Endometrial microvascular endothelial cells (primary cell): ENCODE results near the gene THAP7. TPM values are rescaled to one million over a fixed set of nuclear protein-coding genes. Genes with fewer than 3 reads are reported as not detected.
"Not testable (repeated sequence)": the region's sequence is repeated elsewhere in the genome, so short reads cannot be mapped to it uniquely, and the experiment has no call there.

Experiments used
- in situ Hi-C: cut with HindIII; loops from 2 replicates; pipeline ENCODE4 v1.10.0; 2017; ENCODE audit warnings: low sequenced_read_pairs, low pct_unique_long_range_greater_than_20kb; ENCODE audit errors: inconsistent ontology term
- total RNA-seq: library from RNA; depleted of rRNA; stranded (reverse); fragments of >200 nt; gene quantifications from one replicate; pipeline ENCODE4 v1.2.3, GENCODE V29; 2015; ENCODE audit errors: inconsistent ontology term

Gene THAP7
- total RNA-seq, 1 donor from 2014 or later = 17.0 TPM

DNA sequence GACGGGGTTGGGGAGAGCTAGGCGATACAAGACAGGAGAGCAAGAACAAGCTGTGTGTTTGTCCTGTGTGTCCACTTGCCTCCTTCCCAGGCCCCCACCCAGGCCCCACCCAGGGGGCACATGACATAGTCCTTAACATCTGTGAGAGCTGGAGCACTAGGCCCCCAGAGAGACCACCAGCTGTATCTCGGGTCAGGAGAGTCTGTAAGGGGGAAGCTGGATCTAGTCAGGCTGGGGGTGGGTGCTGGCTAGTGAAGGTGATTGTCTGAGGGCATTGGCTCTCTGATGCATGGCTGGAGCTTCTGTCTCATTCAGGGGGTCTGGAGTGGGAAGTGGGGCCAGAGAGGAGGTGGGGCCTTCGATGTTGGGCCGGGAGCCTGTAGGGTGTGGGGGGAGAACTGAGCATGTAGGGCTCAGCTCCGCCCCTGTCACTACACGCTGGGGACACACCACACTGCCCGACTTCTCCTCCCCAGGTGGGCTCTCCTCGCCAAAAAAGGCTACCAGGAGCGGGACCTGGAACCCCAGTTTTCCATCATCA, 13.6 kb upstream of the THAP7 start:
- in situ Hi-C loops = no loop called here

DNA sequence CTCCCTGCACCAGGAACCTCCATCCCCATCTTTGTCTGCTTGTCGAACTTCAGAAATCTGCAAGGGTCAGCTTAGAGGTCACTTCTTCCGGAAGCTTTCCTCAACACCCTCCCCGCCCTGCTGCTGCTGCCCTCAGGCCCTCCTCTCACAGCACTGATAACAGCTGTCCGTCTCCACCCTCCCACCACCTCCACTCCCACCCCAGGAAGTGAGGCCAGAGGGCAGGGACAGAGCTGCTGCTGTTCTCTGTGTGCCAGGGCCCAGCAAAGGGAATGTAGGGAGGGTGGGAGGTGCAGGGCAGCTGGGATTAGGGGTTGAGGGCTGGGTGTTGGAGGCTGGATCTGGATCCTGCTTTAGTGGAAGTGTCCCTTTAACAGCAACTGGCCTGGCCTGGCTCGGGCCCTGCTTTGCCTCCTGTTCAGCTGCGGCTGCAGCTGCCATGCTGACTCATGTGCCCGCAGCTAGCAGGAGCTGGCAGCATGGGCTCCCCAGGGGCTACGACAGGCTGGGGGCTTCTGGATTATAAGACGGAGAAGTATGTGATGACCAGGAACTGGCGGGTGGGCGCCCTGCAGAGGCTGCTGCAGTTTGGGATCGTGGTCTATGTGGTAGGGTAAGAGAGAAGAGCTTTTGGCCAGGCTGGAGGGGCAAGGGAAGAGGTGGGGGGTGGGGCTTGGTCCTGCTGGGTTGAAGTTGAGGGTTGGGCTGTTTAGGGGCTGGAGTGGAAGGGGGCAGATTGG, 13.0 kb upstream of the THAP7 start, which contains the start of gene P2RX6:
Gene P2RX6 (plus strand): TSS at position 440 of the 740 bp plus-strand sequence. CDS start 10 bp downstream, at position 450.
- in situ Hi-C loops = no loop called here

DNA sequence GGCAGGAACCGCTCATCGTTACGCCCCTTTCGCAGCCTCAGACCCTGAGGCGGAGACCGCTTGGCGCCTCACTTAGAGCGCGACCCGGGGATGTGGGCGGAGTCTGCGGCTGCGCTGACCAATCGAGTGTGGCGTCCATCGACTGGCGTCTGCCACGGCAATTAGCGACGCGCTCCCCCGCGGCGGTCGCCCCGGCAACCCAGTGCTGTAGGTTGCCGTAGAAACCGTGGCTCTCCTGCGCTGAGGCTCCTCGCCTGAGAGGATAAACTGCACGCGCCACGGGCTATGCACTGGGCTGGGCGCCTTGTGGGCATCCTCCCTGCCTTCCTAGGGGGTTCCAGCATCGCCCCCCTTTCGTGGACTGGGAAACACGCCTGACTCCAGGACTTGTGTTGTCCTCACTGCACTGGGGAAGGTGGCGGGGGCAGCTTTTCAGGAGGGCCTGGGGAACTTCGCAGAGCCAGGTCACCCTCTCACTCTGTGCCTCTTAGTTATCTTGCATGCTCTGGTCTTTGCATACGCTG, 12.3 kb upstream of the THAP7 start:
- in situ Hi-C loops = no loop called here

DNA sequence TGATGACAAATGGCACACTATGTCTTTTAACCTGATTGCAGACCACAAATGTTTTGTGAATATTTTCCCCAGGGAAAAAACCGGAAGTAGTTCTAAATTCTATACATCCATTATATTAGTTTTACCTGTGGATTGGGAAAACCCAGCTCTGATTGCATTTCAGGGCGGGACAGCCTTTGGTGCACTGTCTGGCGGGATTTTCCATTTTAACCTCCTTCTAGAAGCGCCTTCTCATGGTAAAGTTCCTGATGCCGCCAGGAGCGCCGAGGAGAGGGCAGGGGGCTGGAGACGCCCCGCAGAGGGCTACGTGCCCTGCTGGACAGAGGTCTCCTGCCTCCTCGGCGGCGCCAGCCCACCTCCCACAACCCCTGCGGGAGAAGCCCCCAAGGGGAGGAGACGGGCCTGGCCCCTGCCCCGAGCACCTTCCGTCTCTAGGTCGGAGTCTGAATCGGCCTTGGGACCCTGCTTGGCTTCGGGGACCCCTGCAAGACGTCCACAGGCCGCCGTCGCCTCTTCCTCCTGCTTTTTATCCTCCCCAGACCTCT, 11.8 kb upstream of the THAP7 start:
- in situ Hi-C loops = no loop called here

DNA sequence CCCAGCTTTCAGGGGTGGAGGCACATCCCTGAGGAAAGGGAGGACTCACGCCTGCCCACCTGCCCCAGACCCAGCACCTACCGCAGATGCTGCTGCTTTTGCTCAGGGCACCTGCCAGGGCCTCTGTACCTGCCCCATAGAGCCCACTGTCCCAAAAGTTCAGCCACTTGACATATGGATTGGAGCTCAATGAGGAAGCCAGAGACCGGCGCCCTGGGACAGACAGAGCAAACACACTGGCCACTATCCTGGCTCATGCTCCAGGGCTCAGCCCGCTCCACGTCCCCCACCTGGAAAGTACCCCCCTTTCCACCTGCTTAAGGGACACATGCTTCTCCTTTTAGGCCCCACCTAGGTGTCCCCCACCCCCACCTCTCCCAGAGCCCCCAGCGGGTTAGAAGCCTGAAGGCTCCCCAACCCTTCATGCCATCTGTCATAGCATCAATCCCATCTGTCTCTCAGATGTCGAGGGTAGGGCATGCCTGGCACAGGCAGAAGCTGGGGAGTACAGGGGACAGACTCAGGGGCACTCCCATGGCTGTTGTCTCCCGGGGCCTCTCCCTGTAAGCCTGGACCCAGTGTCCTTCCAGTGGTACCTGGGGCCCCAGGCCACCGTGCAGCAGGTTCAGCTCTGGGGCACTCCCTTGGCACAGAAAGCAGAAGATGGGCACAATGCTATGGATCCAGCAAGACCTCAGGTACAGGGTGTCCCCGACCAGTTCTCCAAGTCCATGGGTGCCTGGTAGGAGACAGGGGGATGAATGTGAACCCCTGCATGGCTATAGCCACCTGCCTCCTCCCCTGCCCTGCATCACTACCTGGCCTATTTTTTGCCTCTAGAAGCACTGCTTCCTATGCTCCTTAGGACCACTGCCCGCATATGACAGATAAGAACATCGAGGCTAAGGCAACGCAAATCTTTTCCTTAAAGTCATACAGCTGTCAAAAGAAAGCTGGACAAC, 10.8 kb upstream of the THAP7 start:
- in situ Hi-C loops = no loop called here

DNA sequence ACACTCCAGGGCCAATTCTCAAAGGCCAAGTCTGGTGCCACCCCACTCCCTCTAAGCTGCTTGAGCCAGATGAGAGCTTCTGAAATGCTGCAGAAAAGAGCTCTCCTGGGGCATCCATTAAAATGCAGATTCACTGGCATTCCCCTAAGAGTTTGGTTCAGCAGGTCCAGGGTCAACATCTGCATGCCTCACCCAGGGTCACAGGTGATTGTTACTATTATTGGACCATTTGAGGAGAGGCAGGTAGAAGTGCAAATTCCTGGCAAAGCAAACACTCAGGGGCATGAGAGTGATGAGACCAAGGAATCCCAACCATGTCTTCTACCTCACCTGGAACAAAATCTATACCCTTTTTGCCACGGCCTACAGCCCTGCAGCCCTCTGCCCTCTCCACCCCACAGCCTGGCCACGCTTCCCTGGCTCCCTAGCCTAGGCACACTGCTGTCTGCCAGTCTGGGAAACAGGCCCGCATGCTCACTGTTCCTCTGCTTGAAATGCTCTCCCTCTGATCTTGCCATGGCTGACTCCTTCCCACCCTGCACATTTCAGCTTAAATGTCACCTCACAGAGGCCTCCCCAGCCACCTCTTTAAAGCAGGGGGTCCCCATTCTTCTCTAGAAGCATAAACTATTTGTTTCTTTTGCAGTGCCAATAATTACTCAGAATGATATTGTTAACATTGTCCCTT, 8.7 kb upstream of the THAP7 start:
- in situ Hi-C loops = no loop called here

DNA sequence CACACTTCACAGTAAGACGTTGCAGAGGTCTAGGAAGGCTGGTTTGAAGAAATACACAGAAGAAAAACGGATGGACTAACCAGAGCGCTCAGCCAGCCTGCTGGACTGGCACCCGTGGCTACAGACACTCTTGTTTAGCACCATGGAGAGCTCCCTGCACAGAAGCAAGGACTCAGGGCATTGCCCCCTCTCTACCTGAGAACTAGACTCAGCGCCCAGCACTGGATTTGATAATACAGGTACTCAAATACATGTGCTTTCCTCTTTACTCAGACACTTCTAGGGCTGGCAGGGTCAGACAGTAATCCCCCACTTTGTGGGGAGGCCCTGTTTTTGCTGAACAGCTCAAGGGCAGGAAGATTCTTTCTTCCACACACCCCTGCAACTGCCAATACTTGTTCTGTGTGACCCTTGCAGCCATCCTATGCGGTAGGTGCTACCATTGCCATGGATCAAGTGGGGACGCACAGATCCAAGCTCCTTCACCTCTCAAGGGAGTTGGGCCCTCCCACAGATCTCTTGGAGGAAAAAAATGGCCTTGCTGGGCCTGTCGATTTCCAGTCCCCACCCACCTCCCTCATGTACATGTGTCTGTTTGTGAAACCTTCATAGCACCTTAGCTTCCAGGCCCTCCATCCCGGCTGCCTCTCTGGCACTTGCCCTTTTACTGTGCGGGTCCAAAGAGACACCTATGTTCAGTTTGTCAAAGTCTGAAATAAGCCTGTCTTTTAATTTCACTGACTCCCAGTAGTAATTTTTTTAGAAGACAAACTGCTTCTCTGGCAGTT, 7.9 kb upstream of the THAP7 start:
- in situ Hi-C loops = no loop called here

DNA sequence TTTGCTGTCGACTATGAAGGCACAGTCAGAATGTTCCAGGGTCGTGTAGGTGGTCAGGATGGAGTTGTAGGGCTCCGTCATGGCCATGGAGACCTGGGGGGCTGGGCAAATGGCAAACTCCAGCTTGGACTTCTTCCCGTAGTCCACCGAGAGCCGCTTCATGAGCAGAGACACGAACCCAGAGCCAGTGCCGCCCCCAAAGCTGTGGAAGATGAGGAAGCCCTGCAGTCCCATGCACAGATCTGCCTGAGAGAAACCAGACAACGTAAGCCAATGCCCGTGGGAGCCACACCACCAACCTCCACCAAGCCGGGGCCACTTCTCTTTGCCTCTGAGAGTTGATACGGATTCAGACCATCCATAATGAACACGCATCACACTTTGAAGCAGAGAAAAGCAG, 7.3 kb upstream of the THAP7 start:
- in situ Hi-C loops = not testable (repeated sequence)

DNA sequence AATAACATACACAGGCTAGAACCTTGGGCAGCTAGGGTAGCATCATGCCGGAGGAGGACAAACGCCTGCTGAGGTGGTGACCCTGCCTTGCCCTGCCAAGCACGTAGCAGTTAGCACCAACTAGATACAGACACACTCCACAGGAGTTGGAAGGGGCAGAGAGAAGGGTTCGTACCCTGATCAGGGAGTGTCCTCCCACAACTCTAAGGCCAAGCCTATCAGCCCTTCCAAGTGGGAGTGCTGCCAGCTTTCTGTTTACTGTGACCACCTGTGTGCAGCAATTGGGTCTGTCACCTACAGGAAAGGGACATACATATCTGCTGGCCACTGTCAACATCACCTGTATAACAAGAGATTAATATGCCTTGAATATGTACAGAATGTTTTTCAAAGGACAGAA, 1.9 kb upstream of the THAP7 start:
- in situ Hi-C loops = no loop called here

DNA sequence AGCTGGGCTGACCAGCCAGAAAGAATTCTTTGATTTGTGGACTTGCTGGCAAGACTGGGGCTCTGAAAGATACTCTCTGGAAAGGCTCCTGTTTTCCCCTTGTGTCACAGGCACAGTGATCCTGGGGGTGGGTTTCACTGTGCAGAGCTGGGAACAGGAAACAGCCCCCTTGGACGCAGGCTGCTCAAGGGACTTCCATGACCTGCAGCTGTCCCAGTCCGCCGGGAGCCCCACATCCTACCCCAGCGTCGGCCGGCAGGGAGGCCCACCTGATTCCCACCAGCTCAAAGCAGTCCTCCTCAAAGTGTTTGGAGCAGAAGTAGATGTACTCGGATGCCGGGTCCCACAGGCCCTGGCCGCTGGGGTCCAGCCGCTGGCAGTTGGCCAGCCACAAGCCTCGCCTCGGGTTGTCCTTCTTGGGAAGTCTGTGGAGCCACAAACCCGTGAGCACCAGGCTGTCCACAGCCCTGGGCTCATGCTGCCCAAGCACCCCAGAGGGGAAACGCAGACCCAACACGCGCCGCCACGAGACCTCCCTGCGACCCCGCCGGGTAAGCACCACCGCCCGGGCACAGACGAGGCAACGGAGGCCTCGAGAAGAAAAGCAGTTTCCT, 824 bp downstream of the THAP7 start:
- in situ Hi-C loops = no loop called here

DNA sequence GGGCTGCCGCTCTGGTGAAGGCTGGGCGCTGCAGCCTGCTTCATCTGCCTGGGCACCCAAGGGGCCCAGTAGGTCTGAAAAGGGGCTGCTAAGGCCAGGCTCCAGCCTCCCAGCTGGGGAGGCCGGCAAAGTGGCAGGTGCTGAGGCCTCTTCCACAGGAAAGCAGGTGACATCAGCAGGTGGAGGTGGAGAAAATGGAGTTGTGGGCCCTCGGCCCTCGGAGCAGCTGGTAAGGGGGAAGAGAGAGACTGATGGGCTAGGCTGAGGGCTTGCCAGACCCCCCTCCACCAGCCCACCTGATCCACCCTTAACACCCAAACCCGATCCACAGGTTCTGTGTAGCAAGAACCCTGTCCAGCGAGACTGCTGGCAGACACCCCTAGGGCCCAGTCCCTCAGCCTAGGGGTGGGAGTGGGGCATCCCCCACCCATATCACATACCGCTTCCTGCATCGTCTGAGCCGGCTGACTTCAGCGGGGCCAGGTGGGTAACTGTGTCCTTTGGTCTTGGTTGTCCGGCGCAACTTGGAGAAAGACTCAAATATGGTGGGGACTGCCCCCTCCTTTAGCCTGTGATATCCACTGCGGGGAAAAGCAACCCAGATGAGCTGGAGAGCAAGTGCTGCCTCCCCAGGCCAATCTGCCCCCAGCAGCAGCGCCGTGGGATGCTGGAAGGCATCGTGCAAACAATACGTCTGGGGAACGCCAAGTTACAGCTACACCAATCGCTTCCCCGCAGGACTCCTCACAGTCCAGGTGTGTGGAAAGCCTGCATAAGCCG, 1.5 kb downstream of the THAP7 start:
- in situ Hi-C loops = no loop called here

DNA sequence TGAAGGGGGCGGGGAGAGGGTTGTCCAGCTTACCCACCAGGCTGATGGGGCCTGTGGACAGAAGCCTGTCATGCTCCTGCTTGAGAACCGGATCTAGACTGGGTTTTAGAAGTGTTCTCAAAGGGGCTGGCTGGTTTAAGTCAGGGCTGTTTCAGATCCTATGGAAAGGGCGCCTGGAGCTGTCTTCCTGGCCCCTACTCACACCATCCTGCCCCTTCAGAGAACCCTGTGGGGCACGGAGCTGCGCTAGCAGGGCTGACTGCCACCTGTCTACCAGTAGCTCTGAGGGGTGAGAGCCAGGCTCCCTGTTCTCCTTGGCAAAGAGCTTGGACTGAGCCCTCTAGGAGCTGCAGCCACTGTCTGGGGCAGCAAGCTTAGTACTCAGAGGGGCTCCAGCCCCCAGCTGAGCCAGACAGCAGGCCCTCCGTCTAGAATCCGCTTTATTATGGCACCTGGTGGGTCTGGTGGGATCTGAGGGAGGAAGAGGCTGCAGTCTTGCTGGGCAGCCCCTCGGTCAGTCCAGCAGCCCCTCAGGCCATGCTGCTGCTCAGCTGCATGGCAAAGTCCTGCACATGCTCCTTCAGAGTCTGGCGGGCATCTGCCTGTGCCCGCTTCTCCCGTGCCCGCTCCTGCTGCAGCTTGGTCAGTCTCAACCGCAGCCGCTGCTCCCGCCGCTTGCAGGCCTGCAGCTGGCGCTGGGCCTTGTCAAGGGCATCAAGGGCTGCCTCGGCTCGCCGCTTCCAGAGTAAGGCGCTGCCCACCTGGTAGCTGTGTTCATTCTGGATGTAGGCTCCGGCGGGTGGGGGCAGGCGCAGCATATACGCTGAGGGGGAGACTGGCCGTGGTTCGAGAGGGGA, 2.3 kb downstream of the THAP7 start:
- in situ Hi-C loops = no loop called here

DNA sequence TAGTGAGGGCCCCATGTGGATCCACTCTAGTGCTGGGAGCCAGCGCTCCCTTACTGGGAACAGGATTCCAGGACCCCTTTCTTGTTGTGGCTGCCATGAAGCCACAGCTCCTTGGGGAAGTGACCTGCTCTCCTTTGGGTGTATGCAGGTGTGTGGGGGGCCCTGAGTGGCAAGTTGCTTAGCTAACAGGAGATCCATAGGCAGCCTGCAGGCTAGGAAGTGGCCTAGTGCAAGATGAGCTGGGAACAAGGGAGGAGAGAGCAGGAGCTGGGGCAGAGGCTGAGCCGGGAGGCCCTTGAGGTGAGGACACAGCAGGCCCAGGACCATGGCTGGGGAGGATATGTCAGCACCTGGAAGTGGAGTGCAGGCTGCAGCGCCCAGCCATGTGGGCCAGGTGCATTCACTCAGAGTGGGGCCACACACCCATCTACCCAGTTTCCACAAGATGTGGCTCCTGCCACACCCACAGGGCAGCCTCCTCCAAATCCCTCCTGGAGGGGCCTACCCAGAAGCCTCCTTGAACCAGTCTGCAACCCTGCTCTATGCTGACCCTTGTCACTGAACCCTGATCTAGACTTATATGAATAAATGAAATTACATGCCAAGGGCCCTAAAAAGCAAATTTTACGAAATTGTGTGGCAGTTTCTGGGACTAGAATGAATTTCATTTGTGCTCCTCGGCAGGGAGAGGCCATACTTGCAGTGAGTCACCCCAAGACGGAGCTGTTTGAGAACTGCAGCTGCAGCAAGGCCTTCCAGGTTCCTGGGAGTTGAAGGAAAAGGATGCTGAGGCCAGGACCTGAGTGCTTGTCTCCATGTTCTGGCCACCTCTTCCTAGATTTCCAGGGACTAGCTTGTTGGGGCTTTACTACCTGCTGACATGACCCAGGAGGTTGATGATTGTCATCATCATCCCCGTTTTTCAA, 3.2 kb downstream of the THAP7 start:
- in situ Hi-C loops = no loop called here

DNA sequence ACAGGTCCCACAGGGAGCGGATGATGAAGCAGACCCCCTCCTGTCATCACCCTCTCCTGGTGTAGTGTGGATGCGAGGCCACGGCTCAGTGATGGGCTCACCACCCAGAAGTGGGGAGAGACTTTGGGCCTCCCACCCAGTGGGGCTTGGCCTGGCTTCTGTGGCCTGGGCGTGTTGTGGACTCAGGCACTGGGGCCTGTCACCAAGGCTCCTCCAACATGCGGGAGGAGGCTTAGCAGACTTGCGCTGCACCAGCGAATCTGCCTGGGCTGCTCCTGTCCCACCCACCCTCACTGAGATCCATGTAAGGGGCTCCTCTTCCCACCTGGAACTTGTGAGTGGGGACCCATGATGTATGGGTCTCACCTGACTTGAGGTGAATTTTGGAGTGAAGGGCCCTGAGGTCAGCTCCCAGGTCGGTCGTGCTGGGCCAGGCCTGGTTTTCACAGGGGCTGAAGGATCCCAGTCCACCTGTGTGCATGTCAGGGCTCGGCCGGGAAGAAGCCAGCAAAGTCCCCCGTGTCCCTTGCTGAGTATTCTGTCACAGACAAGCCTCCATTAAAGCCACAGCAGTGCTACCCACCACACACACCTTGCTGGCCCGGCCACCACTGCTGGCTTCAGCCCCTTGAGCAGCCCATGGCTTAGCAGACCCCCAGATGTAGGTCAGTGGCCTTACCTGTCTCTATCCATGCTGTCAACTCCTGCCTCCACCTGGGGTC, 4.2 kb downstream of the THAP7 start:
- in situ Hi-C loops = no loop called here
